Measurements from ENCODE around the gene SUMO2.

DNA sequence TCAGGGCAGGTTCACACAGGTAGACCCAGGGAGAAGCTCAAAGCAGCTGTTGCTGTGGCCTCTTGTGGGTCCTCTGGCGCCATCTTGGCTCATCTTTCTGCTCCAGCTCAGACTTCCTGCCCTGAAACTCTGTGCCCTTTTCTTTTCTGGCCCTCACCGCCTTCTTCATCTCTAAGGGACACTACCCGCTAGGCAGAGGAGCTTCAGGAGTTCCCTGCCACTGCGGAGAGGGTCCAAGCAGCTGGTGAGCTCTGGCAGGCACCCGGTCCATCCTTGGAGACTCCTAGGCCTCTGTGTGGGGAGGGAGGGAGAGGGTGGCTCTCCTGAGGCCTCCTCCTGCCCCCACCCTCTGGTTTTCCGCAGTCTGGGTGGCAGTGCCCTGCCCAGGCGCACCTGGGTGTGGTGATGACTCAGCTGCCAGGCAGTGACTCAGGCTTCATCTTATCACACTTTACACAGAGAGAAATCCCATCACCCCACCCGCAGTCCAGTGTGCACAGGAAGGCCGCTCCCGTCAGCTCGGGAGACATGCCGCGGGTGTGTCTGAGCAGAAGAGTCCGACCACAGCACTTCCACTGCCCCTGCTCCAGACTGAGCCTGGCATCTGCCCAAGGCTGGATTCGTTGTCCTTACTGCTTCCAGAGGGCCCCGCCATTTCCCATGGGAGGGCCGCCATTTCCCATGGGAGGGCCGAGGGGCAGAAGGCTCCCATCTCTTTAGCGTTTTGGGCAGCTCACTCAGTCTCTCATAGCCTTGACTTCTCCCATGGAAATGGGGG, 58.5 kb downstream of the SUMO2 start:
- TF ChIP-seq, protein P1, sequence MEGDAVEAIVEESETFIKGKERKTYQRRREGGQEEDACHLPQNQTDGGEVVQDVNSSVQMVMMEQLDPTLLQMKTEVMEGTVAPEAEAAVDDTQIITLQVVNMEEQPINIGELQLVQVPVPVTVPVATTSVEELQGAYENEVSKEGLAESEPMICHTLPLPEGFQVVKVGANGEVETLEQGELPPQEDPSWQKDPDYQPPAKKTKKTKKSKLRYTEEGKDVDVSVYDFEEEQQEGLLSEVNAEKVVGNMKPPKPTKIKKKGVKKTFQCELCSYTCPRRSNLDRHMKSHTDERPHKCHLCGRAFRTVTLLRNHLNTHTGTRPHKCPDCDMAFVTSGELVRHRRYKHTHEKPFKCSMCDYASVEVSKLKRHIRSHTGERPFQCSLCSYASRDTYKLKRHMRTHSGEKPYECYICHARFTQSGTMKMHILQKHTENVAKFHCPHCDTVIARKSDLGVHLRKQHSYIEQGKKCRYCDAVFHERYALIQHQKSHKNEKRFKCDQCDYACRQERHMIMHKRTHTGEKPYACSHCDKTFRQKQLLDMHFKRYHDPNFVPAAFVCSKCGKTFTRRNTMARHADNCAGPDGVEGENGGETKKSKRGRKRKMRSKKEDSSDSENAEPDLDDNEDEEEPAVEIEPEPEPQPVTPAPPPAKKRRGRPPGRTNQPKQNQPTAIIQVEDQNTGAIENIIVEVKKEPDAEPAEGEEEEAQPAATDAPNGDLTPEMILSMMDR (conservative IDR thresholded peaks at IDR 0.05; ENCODE audit: low read depth, low read length) = no peak
- TF ChIP-seq POLR2A (IDR thresholded peaks at IDR 0.05; ENCODE audit: low read depth, low read length) (no peak), BHLHE40 (IDR thresholded peaks at IDR 0.05; ENCODE audit: low read depth, low read length) (no peak), CEBPB (IDR thresholded peaks at IDR 0.05; ENCODE audit: low read depth, low read length) (no peak), MAZ (IDR thresholded peaks at IDR 0.05; ENCODE audit: borderline replicate concordance, low read depth, low read length) (no peak), SMC3 (IDR thresholded peaks at IDR 0.05; ENCODE audit: low read depth, low read length) (no peak), MAFK (IDR thresholded peaks at IDR 0.05; ENCODE audit: low read depth, low read length) (no peak), RAD21 (IDR thresholded peaks at IDR 0.05; ENCODE audit: low read length) (no peak), MXI1 (IDR thresholded peaks at IDR 0.05; ENCODE audit: borderline replicate concordance, low read depth, low read length) (no peak), FOS (IDR thresholded peaks at IDR 0.05; ENCODE audit: low read depth, low read length) (no peak), NFE2L2 (IDR thresholded peaks at IDR 0.05; ENCODE audit: low read depth, low read length) (no peak)

Measured in IMR-90 (cell line).